ENCODE measurements around the gene P2RX2.

DNA sequence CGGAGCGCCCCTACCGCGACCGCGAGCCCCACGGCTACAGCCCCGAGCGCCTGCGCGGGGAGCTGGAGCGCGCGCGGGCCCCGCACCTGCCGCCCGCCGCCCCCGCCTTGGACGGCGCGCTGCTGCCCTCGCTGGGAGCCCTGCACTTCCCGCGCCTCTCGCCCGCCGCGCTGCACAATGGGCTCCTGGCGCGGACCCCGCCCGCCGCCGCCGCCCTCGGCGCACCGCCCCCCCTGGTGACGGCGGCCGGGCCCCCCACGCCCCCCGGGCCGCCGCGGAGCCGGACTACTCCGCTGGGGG, 35.2 kb upstream of the P2RX2 start:
- TF ChIP-seq, protein P1, sequence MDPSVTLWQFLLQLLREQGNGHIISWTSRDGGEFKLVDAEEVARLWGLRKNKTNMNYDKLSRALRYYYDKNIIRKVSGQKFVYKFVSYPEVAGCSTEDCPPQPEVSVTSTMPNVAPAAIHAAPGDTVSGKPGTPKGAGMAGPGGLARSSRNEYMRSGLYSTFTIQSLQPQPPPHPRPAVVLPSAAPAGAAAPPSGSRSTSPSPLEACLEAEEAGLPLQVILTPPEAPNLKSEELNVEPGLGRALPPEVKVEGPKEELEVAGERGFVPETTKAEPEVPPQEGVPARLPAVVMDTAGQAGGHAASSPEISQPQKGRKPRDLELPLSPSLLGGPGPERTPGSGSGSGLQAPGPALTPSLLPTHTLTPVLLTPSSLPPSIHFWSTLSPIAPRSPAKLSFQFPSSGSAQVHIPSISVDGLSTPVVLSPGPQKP (IDR thresholded peaks at IDR 0.05; ENCODE audit: borderline replicate concordance, low read depth, low read length), result no peak
- TF ChIP-seq POLR2A (IDR thresholded peaks at IDR 0.05; ENCODE audit: low read depth, low read length) (no peak), USF2 (IDR thresholded peaks at IDR 0.05; ENCODE audit: low read depth, low read length) (no peak), SMC3 (IDR thresholded peaks at IDR 0.05; ENCODE audit: low read depth, low read length) (no peak), CTCF (conservative IDR thresholded peaks at IDR 0.05; ENCODE audit: low read depth, low read length) (no peak), CHD1 (IDR thresholded peaks at IDR 0.05; ENCODE audit: low read depth, low read length) (no peak), FOS (IDR thresholded peaks at IDR 0.05; ENCODE audit: low read depth, low read length) (no peak)

Measured in IMR-90 (cell line).